Endothelial cell of umbilical vein (primary cell): ENCODE measurements around the gene RALGPS1. TPM values are rescaled to one million over a fixed set of nuclear protein-coding genes. Genes with fewer than 3 reads are reported as not detected.

Experiments
- BruUV-seq: library from RNA; stranded (reverse); fragments of 400-500 nt; replicated peaks from 2 replicates; lab custom pipeline; 2021; lab: Mats Ljungman, UMichigan
- CTCF ChIA-PET: fragments of 300-600, 350-600 bp; sonication (Branson Sonifier 250); formaldehyde crosslinking; loops from one replicate; lab custom pipeline; 2021; ENCODE audit warnings: antibody characterized with exemption, inconsistent platforms; lab: Charles Lee
- POLR2A ChIA-PET: fragments of 300-600, 350-600 bp; sonication (Branson Sonifier 250); formaldehyde crosslinking; loops from one replicate; lab custom pipeline; 2021; ENCODE audit warnings: antibody characterized with exemption, inconsistent platforms; lab: Charles Lee
- DNase-seq: peaks from one replicate; pipeline ENCODE4 v3.0.0-alpha.2; 2011; ENCODE audit warnings: low read depth, low spot score
- FAIRE-seq: peaks from 2 replicates; lab custom pipeline; 2011; peaks lifted over from hg19 to GRCh38; lab: Jason Lieb, UNC
- H2AFZ ChIP-seq: 2 replicates; pipeline ENCODE4 v1.6.0; 2012; ENCODE audit warnings: low read depth, low read length, control low read depth, inconsistent platforms
- H3K27ac ChIP-seq: 2 replicates; pipeline ENCODE4 v1.5.1; 2011; ENCODE audit warnings: low read depth, mild to moderate bottlenecking, control low read depth, low read length, moderate library complexity; ENCODE audit not compliant: insufficient read depth
- H3K27me3 ChIP-seq, 2 experiments: 2 replicates each; pipeline versions ENCODE4 v1.6.0 to v1.6.1; 2011; ENCODE audit warnings: low read length in 2 of 2, mixed read lengths in 1 of 2; ENCODE audit not compliant: control insufficient read depth in 2 of 2, insufficient read depth in 2 of 2
- H3K36me3 ChIP-seq, 2 experiments: 2 replicates in 1 of 2; 3 replicates in 1 of 2; pipeline ENCODE4 v1.5.1; 2011; ENCODE audit warnings: low read length in 2 of 2, mild to moderate bottlenecking in 1 of 2, moderate library complexity in 1 of 2; ENCODE audit not compliant: control insufficient read depth in 2 of 2, insufficient read depth in 2 of 2; ENCODE audit errors: extremely low read depth in 1 of 2
- H3K4me1 ChIP-seq: 3 replicates; pipeline ENCODE4 v1.5.1; 2011; ENCODE audit warnings: mild to moderate bottlenecking, low read length; ENCODE audit not compliant: control insufficient read depth, insufficient read depth; ENCODE audit errors: extremely low read depth
- H3K4me2 ChIP-seq: 2 replicates; pipeline ENCODE4 v1.6.1; 2011; ENCODE audit warnings: low read length, control low read depth, mixed read lengths; ENCODE audit not compliant: insufficient read depth
- H3K4me3 ChIP-seq, 3 experiments: fragments of 200-600 bp in 1 of 3; sonication (generic), shearing (Covaris generic) in 1 of 3; replicated peaks in 1 of 3; 2 replicates each; pipeline ENCODE4 v1.5.1; 2011 to 2016; ENCODE audit warnings: control low read depth in 3 of 3, low read length in 3 of 3, mild to moderate bottlenecking in 2 of 3, inconsistent platforms in 1 of 3, low read depth in 1 of 3, moderate library complexity in 1 of 3; ENCODE audit not compliant: insufficient read depth in 1 of 3
- H3K79me2 ChIP-seq: 2 replicates; pipeline ENCODE4 v1.6.0; 2012; ENCODE audit warnings: low read length, inconsistent platforms; ENCODE audit not compliant: control insufficient read depth, insufficient read depth
- H3K9ac ChIP-seq: replicated peaks from 2 replicates; pipeline ENCODE3; 2011; ENCODE audit warnings: low read length, control low read depth; ENCODE audit not compliant: insufficient read depth; ENCODE audit errors: extremely low read depth
- H3K9me1 ChIP-seq: replicated peaks from 3 replicates; pipeline ENCODE4 v1.6.0; 2011; ENCODE audit warnings: mild to moderate bottlenecking, low read length; ENCODE audit not compliant: control insufficient read depth, insufficient read depth; ENCODE audit errors: extremely low read depth
- H3K9me3 ChIP-seq: replicated peaks from 2 replicates; pipeline ENCODE4 v1.5.1; 2012; ENCODE audit warnings: low read length, inconsistent platforms; ENCODE audit not compliant: control insufficient read depth, insufficient read depth
- H4K20me1 ChIP-seq: replicated peaks from 2 replicates; pipeline ENCODE3; 2011; ENCODE audit warnings: mild to moderate bottlenecking, low read length; ENCODE audit not compliant: control insufficient read depth, insufficient read depth; ENCODE audit errors: extremely low read depth
- CTCF ChIP-seq, 2 donors: IDR thresholded peaks; 1 replicate in 1 of 2; 2 replicates in 1 of 2; pipeline ENCODE4 v1.5.1; 2011; ENCODE audit warnings: low read length in 2 of 2, mild to moderate bottlenecking in 2 of 2, moderate library complexity in 2 of 2, control low read depth in 1 of 2, inconsistent platforms in 1 of 2, low read depth in 1 of 2; ENCODE audit not compliant: insufficient read depth in 1 of 2; ENCODE audit errors: extremely low read depth in 1 of 2
- EZH2 ChIP-seq: IDR thresholded peaks from 2 replicates; pipeline ENCODE4 v1.6.1; 2012; ENCODE audit warnings: borderline replicate concordance, low read depth, mild to moderate bottlenecking, moderate library complexity, low read length, inconsistent platforms; ENCODE audit not compliant: severe bottlenecking
- FOS ChIP-seq: IDR thresholded peaks from 2 replicates; pipeline ENCODE4 v1.6.1; 2011; ENCODE audit warnings: mild to moderate bottlenecking, low read length, moderate library complexity, borderline replicate concordance; ENCODE audit not compliant: insufficient read depth
- GATA2 ChIP-seq: IDR thresholded peaks from 2 replicates; pipeline ENCODE4 v1.7.0; 2011; ENCODE audit warnings: low read depth, mild to moderate bottlenecking, moderate library complexity, mixed read lengths, low read length; ENCODE audit not compliant: insufficient read length, insufficient read depth
- JUN ChIP-seq: IDR thresholded peaks from 2 replicates; pipeline ENCODE4 v1.6.1; 2011; ENCODE audit warnings: borderline replicate concordance, low read depth; ENCODE audit not compliant: insufficient read length, insufficient read depth
- MAX ChIP-seq: IDR thresholded peaks from 2 replicates; pipeline ENCODE4 v1.6.1; 2011; ENCODE audit not compliant: insufficient read depth, insufficient read length
- MYC ChIP-seq: IDR thresholded peaks from one replicate; pipeline ENCODE4 v1.6.1; 2011; ENCODE audit warnings: mild to moderate bottlenecking, low read depth, low read length
- POLR2A ChIP-seq: IDR thresholded peaks from 2 replicates; pipeline ENCODE4 v1.6.1; 2012; ENCODE audit warnings: low read depth, mild to moderate bottlenecking, control low read depth, low read length
- POLR2AphosphoS5 ChIP-seq: IDR thresholded peaks from 2 replicates; pipeline ENCODE4 v1.6.1; 2012; ENCODE audit warnings: low read depth, mild to moderate bottlenecking, control low read depth, low read length, moderate library complexity; ENCODE audit not compliant: insufficient read depth
- dilution Hi-C: fragments of 300-500 bp; cut with MboI; formaldehyde crosslinking; loops from one replicate; pipeline ENCODE4 v1.15.0; 2019; ENCODE audit warnings: low sequenced_read_pairs; ENCODE audit not compliant: extremely low pct_ligation_motif_present
- intact Hi-C: fragments of 100-400 bp; cut with micrococcal nuclease; formaldehyde crosslinking; loops from one replicate; pipeline ENCODE4 v1.10.0; 2022
- polyA plus RNA-seq, 4 experiments: library from polyadenylated mRNA; depleted of rRNA in 3 of 4; stranded (reverse) in 3 of 4; unstranded in 1 of 4; fragments of >200 nt; gene quantifications; 2 replicates each; pipeline versions ENCODE4 v1.2.1 to v1.2.3, GENCODE V29; 2011 to 2012; ENCODE audit warnings: missing spikeins in 1 of 4
- total RNA-seq: library from RNA; stranded (reverse); gene quantifications from 2 replicates; pipeline ENCODE4 v1.2.3, GENCODE V29; 2021

RALGPS1 gene
- total and polyA plus RNA-seq, 2 donors (not counting 3 experiments of a cell fraction or from before 2014, with no cell fraction given): 3.8 to 5.5 TPM

GRCh38 chr9:126883636-126884035, 30.9 kb upstream of the RALGPS1 start:
- no peak for DNase-seq
- Histone ChIP-seq H3K9me1 (no peaks in the 10 kb centered on the region), H3K9ac (no peak overlapping the region), H3K9me3 (no peaks in the 10 kb centered on the region), H3K4me2 (no peak overlapping the region), H3K27me3 (no peaks in the 10 kb centered on the region), H3K4me1 (peaks cover 11% of the 10 kb centered on the region), H3K36me3 (peaks cover 10 to 12% of the 10 kb centered on the region in 2 experiments), H3K27ac (no peak overlapping the region), H3K79me2 (no peaks in the 10 kb centered on the region), H3K4me3 (no peak overlapping the region), H4K20me1 (no peaks in the 10 kb centered on the region), H2AFZ (no peak overlapping the region)
- no peak for FAIRE-seq
- intact Hi-C loops (no loop called here), dilution Hi-C loops (no loop called here)
- TF ChIP-seq CTCF (IDR thresholded peaks at IDR 0.05; ENCODE audit: extremely low read depth in 1 of 2, insufficient read depth in 1 of 2, low read depth in 1 of 2, low read length in 2 of 2) (no peak), EZH2 (no peak), MAX (no peak), JUN (no peak), POLR2A (no peak), FOS (no peak), POLR2AphosphoS5 (no peak), GATA2 (no peak), MYC (no peak)
- ChIA-PET CTCF (no interaction called here), POLR2A (no interaction called here)
- BruUV-seq: no TSS peak
